K562 (cell line): ENCODE measurements around the gene IFNAR2. TPM values are rescaled to one million over a fixed set of nuclear protein-coding genes. Genes with fewer than 3 reads are reported as not detected.
A peak's percentile ranks its signal among the peaks of the same experiment; 100 is the strongest.

Experiments used
- CBX3 ChIP-seq, 2 experiments: IDR thresholded peaks; 1 replicate in 1 of 2; 2 replicates in 1 of 2; pipeline ENCODE4 v1.6.1; 2012; ENCODE audit warnings: inconsistent platforms in 2 of 2, low read length in 2 of 2, borderline replicate concordance in 1 of 2, control low read depth in 1 of 2
- ETV5 ChIP-seq: sonication (generic); formaldehyde crosslinking; IDR thresholded peaks from 2 replicates; pipeline ENCODE4 v1.4.0; 2020; ENCODE audit warnings: low read depth, mild to moderate bottlenecking, missing genetic modification reagents
- HDAC2 ChIP-seq: fragments of 450-650 bp; IDR thresholded peaks from 2 replicates; pipeline ENCODE4 v1.6.1; 2016; ENCODE audit warnings: mild to moderate bottlenecking
- HNRNPLL ChIP-seq: fragments of 200-400 bp; formaldehyde crosslinking; IDR thresholded peaks from 2 replicates; pipeline ENCODE4 v1.6.1; 2017; ENCODE audit warnings: low read length, low read depth, mild to moderate bottlenecking; ENCODE audit not compliant: poor library complexity, severe bottlenecking
- KDM5B ChIP-seq: fragments of 200-600 bp; sonication (generic); IDR thresholded peaks from 2 replicates; pipeline ENCODE4 v1.6.1; 2012; ENCODE audit warnings: low read depth, mild to moderate bottlenecking, moderate library complexity, low read length, control low read depth, inconsistent platforms; ENCODE audit not compliant: insufficient replicate concordance
- RFX7 ChIP-seq: fragments of 250-450 bp; sonication (Bioruptor Pico); IDR thresholded peaks from 2 replicates; pipeline ENCODE4 v1.5.1; 2021; ENCODE audit warnings: mild to moderate bottlenecking
- SRF ChIP-seq, 2 experiments: fragments of 250-450, 450-650 bp in 1 of 2; sonication (Bioruptor Pico) in 1 of 2; sonication (generic) in 1 of 2; formaldehyde crosslinking; IDR thresholded peaks; 2 replicates each; pipeline versions ENCODE4 v1.5.0 to v1.5.1; 2020 to 2022; ENCODE audit warnings: mild to moderate bottlenecking in 1 of 2, missing genetic modification reagents in 1 of 2
- SRSF7 ChIP-seq: fragments of 200-400 bp; formaldehyde crosslinking; optimal IDR thresholded peaks from 2 replicates; pipeline ENCODE3; 2017; ENCODE audit warnings: mild to moderate bottlenecking, low read depth, low read length
- THRAP3 ChIP-seq: fragments of 450-650 bp; IDR thresholded peaks from 2 replicates; pipeline ENCODE4 v1.6.1; 2016; ENCODE audit warnings: mild to moderate bottlenecking, inconsistent platforms, borderline replicate concordance
- ZNF561 ChIP-seq: fragments of 450-650 bp; formaldehyde crosslinking; conservative IDR thresholded peaks from 2 replicates; pipeline ENCODE4 v1.4.0; 2020; ENCODE audit warnings: mild to moderate bottlenecking, moderate library complexity
- polyA plus RNA-seq, 8 experiments: library from polyadenylated mRNA; depleted of rRNA in 4 of 8; stranded (reverse) in 5 of 8; unstranded in 3 of 8; fragments of >200 nt; fragmentation: Nextera tagmentation in 2 of 8; fragmentation: Illumina TruSeq in 1 of 8; extraction: Ambion mirVana in 2 of 8; extraction: Trizol in 1 of 8; gene quantifications; 2 replicates each; pipeline versions ENCODE4 v1.2.1 to v1.2.3, GENCODE V29; 2011 to 2014; ENCODE audit warnings: inconsistent platforms in 1 of 8, missing spikeins in 1 of 8
- total RNA-seq, 7 experiments: library from RNA; depleted of rRNA in 6 of 7; stranded (reverse); fragments of >200 nt in 6 of 7; fragmentation: Illumina TruSeq in 2 of 7; extraction: Trizol in 2 of 7; gene quantifications; 2 replicates each; pipeline versions ENCODE4 v1.2.1 to v1.2.3, GENCODE V29; 2011 to 2021; ENCODE audit warnings: low replicate concordance in 1 of 7
- TF ChIP-seq, protein P1 (sequence below): IDR thresholded peaks from 2 replicates; pipeline ENCODE4 v1.6.1; 2014; ENCODE audit warnings: antibody characterized with exemption
- TF ChIP-seq, protein P2 (sequence below), 2 experiments: IDR thresholded peaks; 2 replicates each; pipeline ENCODE4 v1.6.1; 2011; ENCODE audit warnings: borderline replicate concordance in 1 of 2, control low read depth in 1 of 2, low read depth in 1 of 2, low read length in 1 of 2, mild to moderate bottlenecking in 1 of 2, mixed read lengths in 1 of 2, moderate library complexity in 1 of 2; ENCODE audit not compliant: insufficient read depth in 1 of 2, insufficient read length in 1 of 2, poor library complexity in 1 of 2, severe bottlenecking in 1 of 2; ENCODE audit errors: extremely low read depth in 1 of 2
- TF ChIP-seq, protein P3 (sequence below): fragments of 450-650 bp; IDR thresholded peaks from 2 replicates; pipeline ENCODE4 v1.6.1; 2016; ENCODE audit warnings: borderline replicate concordance
- TF ChIP-seq, protein P4 (sequence below), 3 experiments: IDR thresholded peaks in 2 of 3; conservative IDR thresholded peaks in 1 of 3; 2 replicates each; pipeline ENCODE4 v1.5.1; 2011 to 2012; ENCODE audit warnings: low read length in 3 of 3, mild to moderate bottlenecking in 3 of 3, control low read depth in 2 of 3, improper control_type of control experiment in 1 of 3, inconsistent platforms in 1 of 3, low read depth in 1 of 3, mixed read lengths in 1 of 3, moderate library complexity in 1 of 3; ENCODE audit not compliant: insufficient read depth in 2 of 3
- TF ChIP-seq, protein P5 (sequence below): fragments of 250-450 bp; sonication (Bioruptor Pico); IDR thresholded peaks from 2 replicates; pipeline ENCODE4 v1.5.0; 2020; ENCODE audit warnings: mild to moderate bottlenecking
- TF ChIP-seq, protein P6 (sequence below): sonication (generic); formaldehyde crosslinking; IDR thresholded peaks from 2 replicates; pipeline ENCODE4 v1.8.0; 2022; ENCODE audit warnings: missing genetic modification reagents, mild to moderate bottlenecking, borderline replicate concordance

Gene IFNAR2
- total and polyA plus RNA-seq, 9 of the 15 experiments (the other 6 are each of a cell fraction or from before 2014, with no cell fraction given), result 1.7 to 48.3 (median 8.4) TPM

DNA sequence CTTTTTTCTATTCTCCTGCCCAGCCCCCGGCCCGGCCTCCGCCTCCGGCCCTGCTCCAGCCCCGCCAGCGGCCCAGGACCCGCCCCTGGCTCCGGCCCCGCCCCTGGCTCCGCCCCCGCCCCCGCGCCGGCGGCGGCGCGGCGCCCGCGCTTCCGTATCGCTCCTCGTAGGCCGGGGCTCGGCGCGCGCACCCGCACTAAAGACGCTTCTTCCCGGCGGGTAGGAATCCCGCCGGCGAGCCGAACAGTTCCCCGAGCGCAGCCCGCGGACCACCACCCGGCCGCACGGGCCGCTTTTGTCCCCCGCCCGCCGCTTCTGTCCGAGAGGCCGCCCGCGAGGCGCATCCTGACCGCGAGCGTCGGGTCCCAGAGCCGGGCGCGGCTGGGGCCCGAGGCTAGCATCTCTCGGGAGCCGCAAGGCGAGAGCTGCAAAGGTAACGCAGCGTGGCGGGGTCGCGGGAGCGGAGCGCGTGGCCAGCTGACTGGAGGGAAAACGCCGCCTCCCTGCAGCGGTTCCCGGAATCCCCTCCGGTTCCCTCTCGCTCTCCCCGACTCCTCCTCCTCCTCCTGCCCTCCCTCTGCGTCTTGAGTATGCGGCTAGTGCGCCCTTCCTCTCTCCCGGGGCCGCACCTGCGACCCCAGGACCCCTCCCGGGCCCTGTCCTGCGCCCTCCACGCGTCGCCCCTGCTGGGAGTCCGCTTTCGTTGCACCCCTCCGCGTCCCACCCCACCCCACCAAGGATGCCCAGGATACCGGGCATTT lies at the start of gene IFNAR2 (continued):
- TF ChIP-seq SRSF7, result no peak
- TF ChIP-seq ETV5 (CRISPR knock-in tag), result peak; percentile 38
- TF ChIP-seq, protein P1, sequence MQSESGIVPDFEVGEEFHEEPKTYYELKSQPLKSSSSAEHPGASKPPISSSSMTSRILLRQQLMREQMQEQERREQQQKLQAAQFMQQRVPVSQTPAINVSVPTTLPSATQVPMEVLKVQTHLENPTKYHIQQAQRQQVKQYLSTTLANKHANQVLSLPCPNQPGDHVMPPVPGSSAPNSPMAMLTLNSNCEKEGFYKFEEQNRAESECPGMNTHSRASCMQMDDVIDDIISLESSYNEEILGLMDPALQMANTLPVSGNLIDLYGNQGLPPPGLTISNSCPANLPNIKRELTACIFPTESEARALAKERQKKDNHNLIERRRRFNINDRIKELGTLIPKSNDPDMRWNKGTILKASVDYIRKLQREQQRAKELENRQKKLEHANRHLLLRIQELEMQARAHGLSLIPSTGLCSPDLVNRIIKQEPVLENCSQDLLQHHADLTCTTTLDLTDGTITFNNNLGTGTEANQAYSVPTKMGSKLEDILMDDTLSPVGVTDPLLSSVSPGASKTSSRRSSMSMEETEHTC, result no peak
- TF ChIP-seq CBX3 (IDR thresholded peaks at IDR 0.05; ENCODE audit: borderline replicate concordance in 1 of 2, low read length in 2 of 2), result no peak
- TF ChIP-seq RFX7, result no peak
- TF ChIP-seq, protein P2, sequence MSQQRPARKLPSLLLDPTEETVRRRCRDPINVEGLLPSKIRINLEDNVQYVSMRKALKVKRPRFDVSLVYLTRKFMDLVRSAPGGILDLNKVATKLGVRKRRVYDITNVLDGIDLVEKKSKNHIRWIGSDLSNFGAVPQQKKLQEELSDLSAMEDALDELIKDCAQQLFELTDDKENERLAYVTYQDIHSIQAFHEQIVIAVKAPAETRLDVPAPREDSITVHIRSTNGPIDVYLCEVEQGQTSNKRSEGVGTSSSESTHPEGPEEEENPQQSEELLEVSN (IDR thresholded peaks at IDR 0.05; ENCODE audit: borderline replicate concordance in 1 of 2, extremely low read depth in 1 of 2, insufficient read depth in 1 of 2, insufficient read length in 1 of 2, low read depth in 1 of 2, low read length in 1 of 2, poor library complexity in 1 of 2, severe bottlenecking in 1 of 2), result peak; percentile 78 to 84
- TF ChIP-seq, protein P3, sequence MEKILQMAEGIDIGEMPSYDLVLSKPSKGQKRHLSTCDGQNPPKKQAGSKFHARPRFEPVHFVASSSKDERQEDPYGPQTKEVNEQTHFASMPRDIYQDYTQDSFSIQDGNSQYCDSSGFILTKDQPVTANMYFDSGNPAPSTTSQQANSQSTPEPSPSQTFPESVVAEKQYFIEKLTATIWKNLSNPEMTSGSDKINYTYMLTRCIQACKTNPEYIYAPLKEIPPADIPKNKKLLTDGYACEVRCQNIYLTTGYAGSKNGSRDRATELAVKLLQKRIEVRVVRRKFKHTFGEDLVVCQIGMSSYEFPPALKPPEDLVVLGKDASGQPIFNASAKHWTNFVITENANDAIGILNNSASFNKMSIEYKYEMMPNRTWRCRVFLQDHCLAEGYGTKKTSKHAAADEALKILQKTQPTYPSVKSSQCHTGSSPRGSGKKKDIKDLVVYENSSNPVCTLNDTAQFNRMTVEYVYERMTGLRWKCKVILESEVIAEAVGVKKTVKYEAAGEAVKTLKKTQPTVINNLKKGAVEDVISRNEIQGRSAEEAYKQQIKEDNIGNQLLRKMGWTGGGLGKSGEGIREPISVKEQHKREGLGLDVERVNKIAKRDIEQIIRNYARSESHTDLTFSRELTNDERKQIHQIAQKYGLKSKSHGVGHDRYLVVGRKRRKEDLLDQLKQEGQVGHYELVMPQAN, result 0 out of 2 replicates have a peak, but pooled peaks have one; percentile 20
- TF ChIP-seq, protein P4, sequence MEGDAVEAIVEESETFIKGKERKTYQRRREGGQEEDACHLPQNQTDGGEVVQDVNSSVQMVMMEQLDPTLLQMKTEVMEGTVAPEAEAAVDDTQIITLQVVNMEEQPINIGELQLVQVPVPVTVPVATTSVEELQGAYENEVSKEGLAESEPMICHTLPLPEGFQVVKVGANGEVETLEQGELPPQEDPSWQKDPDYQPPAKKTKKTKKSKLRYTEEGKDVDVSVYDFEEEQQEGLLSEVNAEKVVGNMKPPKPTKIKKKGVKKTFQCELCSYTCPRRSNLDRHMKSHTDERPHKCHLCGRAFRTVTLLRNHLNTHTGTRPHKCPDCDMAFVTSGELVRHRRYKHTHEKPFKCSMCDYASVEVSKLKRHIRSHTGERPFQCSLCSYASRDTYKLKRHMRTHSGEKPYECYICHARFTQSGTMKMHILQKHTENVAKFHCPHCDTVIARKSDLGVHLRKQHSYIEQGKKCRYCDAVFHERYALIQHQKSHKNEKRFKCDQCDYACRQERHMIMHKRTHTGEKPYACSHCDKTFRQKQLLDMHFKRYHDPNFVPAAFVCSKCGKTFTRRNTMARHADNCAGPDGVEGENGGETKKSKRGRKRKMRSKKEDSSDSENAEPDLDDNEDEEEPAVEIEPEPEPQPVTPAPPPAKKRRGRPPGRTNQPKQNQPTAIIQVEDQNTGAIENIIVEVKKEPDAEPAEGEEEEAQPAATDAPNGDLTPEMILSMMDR (IDR thresholded peaks at IDR 0.05 in 2 of 3, conservative IDR thresholded peaks at IDR 0.05 in 1 of 3; ENCODE audit: insufficient read depth in 2 of 3, low read depth in 1 of 3, low read length in 3 of 3), result no peak
- TF ChIP-seq, protein P5, sequence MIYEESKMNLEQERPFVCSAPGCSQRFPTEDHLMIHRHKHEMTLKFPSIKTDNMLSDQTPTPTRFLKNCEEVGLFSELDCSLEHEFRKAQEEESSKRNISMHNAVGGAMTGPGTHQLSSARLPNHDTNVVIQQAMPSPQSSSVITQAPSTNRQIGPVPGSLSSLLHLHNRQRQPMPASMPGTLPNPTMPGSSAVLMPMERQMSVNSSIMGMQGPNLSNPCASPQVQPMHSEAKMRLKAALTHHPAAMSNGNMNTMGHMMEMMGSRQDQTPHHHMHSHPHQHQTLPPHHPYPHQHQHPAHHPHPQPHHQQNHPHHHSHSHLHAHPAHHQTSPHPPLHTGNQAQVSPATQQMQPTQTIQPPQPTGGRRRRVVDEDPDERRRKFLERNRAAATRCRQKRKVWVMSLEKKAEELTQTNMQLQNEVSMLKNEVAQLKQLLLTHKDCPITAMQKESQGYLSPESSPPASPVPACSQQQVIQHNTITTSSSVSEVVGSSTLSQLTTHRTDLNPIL (CRISPR knock-in tag), result no peak
- TF ChIP-seq KDM5B, result peak; percentile 65
- TF ChIP-seq HDAC2, result no peak
- TF ChIP-seq ZNF561 (CRISPR knock-in tag), result no peak
- TF ChIP-seq, protein P6, sequence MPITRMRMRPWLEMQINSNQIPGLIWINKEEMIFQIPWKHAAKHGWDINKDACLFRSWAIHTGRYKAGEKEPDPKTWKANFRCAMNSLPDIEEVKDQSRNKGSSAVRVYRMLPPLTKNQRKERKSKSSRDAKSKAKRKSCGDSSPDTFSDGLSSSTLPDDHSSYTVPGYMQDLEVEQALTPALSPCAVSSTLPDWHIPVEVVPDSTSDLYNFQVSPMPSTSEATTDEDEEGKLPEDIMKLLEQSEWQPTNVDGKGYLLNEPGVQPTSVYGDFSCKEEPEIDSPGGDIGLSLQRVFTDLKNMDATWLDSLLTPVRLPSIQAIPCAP, result no peak
- TF ChIP-seq THRAP3, result no peak
- TF ChIP-seq SRF (CRISPR knock-in tag; IDR thresholded peaks at IDR 0.05), result peak in 1 of 2 experiments; percentile 44; a peak in 1 of 4 replicates
- TF ChIP-seq HNRNPLL, result peak; percentile 44
